GM21390 (cell line): ENCODE data around the gene ATF4.

ENCODE experiments used
- ATAC-seq: cut with Tn5 transposase; IDR thresholded peaks from one replicate; pipeline ENCODE4 v1.9.1; 2021; ENCODE audit not compliant: unreplicated experiment

The ATF4 gene

DNA sequence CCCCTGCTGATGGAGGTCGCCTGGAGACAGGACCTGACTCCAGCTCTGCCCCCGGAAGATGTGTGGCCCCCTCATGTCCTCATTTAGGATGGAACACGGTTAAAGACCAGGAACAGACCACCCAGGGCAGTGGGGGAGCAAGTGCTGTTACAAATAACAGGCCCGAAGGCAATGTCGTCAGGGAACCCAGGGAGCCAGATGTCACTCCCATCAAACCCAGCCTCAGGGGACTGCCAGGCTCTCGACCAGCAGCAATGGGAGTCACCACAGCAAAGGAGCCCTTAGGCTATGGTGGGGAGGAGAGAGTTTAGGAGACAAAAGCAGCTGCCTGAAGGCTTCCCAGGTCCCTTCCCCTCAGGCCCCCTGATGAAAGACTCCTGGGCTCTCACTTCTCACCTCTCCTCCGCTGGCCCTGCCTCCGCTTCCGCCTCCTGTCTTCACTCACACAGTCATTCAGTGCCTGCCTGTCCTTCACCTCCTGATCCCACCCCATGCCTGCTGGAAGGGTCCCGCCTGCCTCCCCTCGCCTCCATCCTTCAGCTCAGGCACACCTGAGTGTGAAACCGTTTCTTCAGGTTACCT is 7.8 kb downstream of the ATF4 start:
- ATAC-seq: no peak

DNA sequence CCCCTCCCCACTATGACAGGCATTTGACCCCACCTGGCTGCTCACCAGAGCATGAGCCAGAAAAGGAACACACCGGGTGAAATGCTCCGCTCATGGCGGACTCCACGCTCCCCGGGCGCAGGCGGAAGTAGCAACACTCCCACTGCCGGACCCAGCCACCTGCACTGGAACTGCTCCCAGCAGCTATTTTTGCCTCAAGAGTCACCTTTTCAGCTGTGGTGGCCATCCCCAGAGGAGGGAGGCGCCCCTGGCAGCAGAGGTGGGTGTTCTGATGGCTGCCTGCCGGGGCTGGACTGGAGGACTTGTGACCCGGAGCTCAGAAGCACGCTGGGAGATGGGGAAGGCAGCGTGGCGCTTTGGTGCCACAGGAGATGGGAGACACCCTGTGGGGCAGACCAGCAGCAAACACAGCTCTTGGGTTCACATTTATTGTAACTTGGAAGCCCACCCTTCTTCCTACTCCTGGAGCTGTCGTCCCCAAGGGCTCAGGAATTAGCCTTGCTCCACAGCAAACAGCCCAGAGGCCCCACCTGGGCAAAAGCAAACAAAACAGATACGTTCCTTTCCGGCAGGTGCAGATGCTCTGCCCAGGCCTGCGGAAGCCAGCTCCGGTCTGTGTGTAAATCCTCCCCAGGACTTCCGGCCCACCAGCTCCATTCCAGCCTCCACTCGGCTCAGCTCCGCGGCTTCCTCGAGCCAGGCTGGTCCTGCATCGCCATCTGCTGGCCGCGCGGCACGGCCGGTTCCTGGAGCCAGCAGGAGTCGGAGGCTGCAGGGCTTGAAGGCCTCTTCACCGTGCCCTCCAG is 8.5 kb downstream of the ATF4 start:
- ATAC-seq: no peak

DNA sequence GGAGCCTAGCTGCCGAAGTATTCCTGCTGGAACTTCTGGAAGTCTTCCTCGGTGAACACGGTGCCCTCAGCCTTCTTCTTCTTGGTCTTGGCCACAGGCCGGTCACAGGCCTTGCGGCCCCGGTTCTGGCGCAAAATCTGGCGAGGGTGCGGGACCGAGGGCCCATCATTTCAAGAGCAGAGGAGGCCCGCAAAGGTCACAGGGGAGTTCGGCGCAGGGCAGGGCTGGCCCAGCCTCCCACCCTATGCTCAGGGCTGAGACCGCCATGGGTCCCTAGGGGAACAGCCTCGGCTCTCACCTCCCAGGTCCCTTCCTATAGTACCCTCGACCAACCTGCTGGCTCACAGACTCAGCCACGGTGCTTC is 9.1 kb downstream of the ATF4 start:
- no peak for ATAC-seq

DNA sequence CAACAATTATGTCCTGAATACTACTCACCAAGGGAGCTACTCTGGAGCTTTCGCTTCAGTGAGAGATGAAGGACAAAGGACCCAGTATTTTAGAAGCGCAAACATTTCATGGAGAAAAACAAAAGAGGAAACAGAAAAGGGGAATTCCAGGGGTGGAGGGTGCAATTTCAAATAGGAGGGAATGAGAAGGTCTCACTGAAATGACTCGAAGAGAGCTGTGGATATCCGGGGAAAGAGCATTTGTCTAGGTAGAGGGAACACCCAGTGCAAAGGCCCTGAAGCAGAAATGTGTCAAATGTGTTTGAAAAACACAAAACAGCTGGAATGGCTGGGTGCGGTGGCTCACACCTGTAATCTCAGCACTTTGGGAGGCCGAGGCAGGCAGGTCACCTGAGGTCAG is 9.8 kb downstream of the ATF4 start:
- ATAC-seq: no peak

GRCh38 chr22:39530692-39531331 is 10.4 kb downstream of the ATF4 start:
- ATAC-seq: no peak

- peak; percentile 77 for ATAC-seq
Measured at GRCh38 chr22:39532215-39533073, 12.1 kb downstream of the ATF4 start, which contains the start of gene RPS19BP1. Gene RPS19BP1 (minus strand): TSS chr22:39532748. CDS start chr22:39532738, 10 bp downstream.

DNA sequence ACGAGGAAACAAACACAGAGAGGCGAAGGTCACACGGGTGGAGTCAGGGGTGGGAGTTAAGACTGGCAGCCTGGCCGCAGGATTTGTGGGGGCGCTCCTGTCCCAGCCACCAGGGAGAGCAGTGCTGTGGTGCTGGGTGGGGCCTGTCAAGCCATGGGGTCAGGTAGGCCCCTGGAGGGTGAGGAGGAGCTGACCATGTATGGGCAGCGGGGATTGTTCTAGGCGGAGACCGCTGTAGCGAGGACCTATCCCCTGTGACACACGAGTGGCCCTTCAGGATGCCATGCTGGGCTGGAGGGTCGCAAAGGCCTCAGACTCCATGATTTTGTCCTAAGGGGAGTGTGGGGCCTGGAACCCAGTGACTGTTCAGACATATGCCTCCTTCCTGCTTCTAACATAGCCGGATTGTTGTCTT is 13.7 kb downstream of the ATF4 start:
- no peak for ATAC-seq

DNA sequence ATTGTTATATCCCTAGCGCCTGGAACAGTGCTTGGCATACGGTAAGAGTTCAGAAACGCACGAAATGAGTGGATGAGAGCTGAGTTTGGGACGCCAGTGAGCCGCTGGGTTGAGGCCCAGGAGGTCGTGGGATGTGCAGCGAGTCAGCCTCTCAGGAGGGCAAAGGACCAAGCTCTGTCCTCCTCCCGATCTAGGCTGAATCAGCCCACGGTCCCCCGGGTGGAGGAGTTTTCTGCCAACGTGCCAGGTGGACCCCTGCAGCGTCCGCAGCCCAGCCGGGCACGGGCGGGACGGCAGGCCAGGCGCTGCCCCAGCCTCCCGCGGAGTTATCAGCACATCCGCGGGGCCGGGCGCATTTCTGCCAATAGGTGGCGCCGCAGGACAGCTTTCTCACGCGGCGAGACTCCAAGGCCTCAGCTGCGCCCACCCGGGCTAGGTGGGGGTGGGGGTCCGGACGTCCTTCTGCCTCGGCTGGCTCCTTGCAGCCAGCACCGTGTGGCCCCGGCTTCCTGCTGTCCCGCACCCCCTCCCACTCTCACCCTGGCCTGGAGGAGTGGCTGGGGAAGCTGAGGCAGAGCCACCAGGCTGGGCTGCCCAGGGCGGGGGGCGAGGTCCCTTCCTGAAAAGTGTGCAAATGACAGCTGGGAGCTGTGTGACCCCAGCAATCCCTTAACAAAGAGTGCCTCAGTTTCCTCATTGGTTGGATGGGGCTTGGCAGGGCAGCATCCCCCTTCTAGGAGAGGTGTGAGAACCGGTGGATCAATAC is 14.4 kb downstream of the ATF4 start:
- ATAC-seq: no peak

DNA sequence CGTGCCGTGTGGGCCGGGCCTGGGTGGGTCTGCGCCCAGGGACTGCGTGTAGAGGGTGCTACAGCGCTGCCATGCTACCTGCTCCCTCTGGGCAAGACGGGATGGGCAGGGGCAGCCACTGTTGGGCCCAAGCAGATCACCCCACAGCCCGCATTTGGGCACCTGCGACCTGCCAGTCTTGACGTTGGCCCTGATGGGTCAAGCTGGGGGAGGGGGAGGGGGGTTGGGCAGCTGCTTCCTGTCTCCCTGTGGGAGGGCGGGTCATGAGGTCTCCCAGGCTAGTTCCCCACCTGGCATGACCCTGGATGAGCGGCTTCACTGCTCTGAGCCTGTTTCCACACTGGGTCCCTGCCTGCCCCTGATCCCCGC is 15.0 kb downstream of the ATF4 start:
- no peak for ATAC-seq

GRCh38 chr22:39535831-39536449 is 15.6 kb downstream of the ATF4 start:
- ATAC-seq: no peak

- ATAC-seq: no peak
Measured at GRCh38 chr22:39536711-39537110, 16.3 kb downstream of the ATF4 start.

DNA sequence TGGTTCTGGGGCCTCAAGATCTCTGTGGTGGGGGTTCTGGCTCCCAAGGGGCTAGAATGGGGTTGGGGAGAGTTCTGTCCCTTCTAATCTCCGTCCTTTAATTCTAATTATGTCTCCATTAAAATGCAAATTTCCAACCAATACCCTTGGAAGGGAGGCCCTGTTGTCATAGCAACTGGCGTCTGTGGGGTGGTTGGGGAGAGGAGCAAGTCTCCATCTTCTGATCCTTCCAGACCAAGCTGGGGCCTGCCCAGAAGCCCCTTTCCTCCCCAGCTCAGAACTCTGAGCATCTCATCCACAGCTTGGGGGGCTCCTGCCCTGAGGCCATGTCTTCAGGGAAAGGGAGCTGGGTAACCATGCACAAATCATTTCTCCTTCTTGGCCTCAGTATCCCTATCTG is 17.6 kb downstream of the ATF4 start:
- ATAC-seq: no peak

GRCh38 chr22:39543095-39543494 is 22.7 kb downstream of the ATF4 start:
- ATAC-seq: no peak

GRCh38 chr22:39545386-39546365 is 25.3 kb downstream of the ATF4 start:
- ATAC-seq: no peak

- ATAC-seq: no peak
Measured at GRCh38 chr22:39546889-39547586, 26.7 kb downstream of the ATF4 start.

- ATAC-seq: no peak
Measured at GRCh38 chr22:39547587-39547947, 27.2 kb downstream of the ATF4 start.

DNA sequence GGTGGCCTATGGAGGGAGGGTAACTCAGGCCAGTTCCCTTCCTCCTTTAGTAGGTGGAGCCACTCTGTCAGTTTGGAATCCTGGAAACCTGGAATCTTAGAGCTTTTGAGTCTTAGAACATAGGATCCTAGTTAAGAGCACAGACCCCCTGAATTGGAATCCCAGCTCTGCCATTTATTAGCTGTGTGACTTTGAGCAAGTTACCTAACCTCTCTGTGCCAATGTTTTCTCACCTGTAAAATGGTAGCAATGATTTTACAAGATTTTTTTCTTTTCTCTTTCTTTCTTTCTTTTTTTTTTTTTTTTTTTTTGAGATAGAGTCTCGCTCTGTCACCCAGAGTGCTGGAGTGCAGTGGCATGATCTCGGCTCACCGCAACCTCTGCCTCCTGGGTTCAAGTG is 33.1 kb downstream of the ATF4 start:
- ATAC-seq: no peak

GRCh38 chr22:39554151-39554550 is 33.8 kb downstream of the ATF4 start:
- ATAC-seq: no peak
